ENCODE results near the gene ADAMTS9.

Gene ADAMTS9

GRCh38 chr3:64651741-64652241 lies 36.0 kb downstream of the ADAMTS9 start:
- DNase-seq = no peak

DNA sequence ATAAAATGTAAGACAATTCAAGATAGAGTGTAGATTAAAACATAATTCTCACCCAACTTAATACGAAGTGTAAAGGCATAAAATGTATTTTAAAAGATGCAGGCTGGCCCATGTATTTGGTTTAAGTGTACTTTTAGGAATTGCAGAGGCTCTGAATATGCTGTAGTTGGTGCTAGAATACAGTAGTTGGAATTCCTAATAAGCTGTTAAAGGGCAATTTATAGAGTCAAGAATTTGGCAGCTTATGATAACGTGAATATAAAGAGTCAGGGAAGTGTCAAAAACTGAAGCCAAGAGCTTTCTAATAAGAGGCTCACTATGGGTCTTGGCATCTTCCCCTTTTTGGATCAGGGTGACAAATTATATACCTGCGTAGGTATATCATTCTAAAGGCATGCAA lies 36.5 kb downstream of the ADAMTS9 start:
- DNase-seq = no peak

- DNase-seq = no peak
Measured at GRCh38 chr3:64650715-64651114, 37.1 kb downstream of the ADAMTS9 start.

GRCh38 chr3:64650096-64650622 lies 37.6 kb downstream of the ADAMTS9 start:
- DNase-seq = no peak

GRCh38 chr3:64648927-64649906 lies 38.6 kb downstream of the ADAMTS9 start:
- DNase-seq = no peak

DNA sequence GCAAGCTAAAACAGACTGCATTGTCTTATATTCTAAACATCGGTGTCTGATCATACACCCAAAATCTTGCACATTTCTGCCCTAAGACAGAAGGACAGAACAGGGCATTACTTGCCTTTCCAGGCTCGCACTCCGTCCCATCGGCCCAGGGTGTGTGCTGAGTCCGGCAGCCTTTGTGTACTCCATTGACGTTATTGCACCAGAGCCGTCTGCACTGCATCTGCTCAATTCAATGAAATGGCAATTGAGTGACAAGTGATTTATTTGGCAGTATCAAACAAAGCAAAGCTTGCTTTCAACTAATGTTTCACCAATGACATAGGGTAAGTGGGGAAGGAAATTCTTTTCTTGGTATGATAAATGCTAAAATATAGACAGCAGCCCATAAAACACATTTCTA lies 40.0 kb downstream of the ADAMTS9 start:
- no peak for DNase-seq

- no peak for DNase-seq
Measured at GRCh38 chr3:64645243-64645642, 42.6 kb downstream of the ADAMTS9 start.

GRCh38 chr3:64644483-64644882 lies 43.3 kb downstream of the ADAMTS9 start:
- no peak for DNase-seq

DNA sequence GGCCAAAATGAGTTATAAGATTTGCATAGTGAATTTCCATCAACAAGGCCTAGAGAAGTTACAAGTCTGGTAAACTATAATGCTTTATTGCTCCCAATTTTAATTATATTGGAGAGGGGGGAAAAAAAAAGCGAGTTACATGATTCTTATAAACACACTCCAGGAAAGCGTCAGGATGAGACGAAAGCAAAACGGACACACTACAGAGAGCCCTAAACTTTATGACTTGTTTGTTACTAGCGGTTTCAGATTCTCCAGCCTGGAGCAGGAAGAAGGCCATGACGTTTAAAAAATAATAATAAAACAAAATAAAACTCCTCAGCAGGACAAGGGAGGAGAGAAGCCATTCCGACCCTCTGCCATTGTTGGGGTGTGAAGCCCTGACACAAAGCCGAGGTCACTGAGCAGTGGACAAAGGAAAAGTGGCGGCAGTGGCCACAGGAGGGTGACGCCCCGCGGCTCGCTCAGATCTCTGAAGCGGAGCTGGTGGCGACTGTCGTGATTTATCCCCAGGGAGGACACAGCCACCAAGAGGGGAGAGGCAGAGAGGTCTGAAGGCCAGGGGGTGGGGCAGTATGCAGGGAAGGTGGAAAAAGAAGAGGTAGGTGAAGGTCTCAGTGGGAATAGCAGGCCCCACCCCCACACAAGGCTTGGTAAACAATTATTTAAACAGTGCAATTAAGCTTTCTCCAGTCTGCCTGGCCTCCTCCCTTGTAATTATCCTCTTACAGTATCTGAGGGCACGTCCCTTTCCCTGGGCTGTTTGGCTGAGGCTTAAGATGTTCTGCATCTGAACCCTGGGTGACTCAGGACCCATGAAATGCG lies 45.3 kb downstream of the ADAMTS9 start:
- no peak for DNase-seq

GRCh38 chr3:64638981-64639481 lies 48.8 kb downstream of the ADAMTS9 start:
- DNase-seq = no peak

DNA sequence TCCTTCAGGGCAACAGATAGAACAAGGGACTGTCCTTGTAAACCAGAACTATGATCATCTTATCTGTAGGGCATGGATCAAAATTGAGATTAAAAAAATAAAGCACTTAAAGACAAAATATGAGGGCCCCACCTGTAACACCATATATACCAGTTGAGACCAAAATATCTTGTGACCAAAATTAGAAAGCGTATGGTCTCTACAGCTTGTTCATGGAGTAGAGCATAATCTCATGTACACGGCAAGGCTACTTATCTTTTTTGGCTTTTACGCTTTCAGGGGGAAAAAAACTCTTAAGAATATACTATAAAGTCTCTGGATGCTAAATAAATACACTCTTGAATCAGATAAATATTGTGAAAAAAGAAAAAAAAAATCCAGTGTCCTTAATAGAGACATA lies 49.3 kb downstream of the ADAMTS9 start:
- DNase-seq = no peak

DNA sequence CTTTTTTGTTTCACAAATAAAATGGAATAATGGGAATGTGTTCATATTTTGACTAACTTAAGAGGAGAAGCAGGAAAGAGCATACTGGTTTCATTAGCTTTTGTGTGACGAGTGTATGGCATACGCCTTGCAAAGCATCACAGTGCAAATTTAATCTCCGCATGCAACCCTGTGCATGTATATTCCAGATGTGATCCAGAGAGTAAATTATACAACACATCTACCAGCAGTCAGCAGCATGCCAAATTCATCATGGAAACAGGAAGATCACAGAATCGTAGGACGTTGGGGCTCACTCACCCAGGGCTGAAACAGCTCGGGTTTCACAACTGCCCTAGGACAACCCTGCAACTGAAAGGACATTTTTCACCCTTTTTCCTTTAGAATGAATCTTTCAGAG lies 53.4 kb downstream of the ADAMTS9 start:
- DNase-seq = no peak

GRCh38 chr3:64631951-64632350 lies 55.8 kb downstream of the ADAMTS9 start:
- DNase-seq = no peak

DNA sequence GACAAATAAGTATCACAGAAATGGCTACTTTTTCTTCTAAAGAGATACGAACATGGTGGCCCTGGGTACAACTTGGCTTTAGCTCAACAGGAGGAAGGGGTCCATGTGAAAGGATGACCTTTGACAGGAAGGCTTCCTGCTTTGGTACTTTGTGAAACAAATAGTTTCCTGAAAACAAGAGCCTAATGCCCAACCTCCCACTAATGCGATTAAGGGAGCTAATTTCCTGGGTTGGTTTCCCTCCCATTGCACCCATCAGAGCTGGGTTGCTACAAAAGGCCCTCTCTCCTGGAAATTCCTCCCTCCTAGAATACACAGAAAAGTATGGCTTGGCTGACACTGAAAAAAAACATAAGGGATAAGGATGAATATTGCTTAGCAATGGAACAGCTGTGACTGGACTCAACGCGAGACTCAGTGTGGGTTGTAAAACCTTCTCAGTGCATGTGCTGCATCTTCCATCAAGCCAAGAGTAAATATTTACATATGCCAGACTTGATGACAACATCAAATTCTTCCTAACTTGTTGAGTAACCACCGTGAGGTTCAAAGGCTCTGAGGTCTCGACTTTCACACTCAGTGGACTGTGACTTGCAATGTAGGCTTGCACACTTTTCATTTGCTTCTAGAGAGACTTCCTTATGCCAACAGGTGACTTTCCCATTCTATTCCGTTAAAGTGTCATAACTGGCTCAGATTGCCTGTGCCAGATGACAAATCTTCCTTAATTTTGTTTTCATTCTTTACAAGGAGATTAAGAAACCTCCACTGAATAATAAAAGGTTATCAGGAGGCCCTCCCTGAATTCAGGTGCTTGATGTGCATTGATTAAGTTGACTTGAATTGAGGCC lies 60.1 kb downstream of the ADAMTS9 start:
- no peak for DNase-seq

- DNase-seq = no peak
Measured at GRCh38 chr3:64627042-64627441, 60.8 kb downstream of the ADAMTS9 start.

DNA sequence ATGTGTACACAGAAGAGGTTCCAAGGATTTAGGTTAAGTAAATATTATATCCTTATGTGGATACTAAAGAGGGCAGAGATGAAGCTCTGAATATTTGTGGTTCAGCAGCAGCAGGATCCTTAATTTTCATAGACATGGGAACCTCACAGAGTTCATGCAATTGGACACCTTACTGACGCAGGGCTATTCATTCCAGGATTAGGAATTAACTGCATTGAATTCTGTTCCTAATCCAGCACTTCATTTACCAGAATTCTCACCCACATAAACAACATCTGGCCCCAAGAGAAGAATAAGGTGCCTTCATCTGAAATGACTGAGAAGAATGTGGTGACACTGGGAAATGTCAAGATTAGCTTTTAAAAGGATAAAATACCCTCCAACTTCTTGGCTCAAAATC lies 62.4 kb downstream of the ADAMTS9 start:
- DNase-seq = no peak

DNA sequence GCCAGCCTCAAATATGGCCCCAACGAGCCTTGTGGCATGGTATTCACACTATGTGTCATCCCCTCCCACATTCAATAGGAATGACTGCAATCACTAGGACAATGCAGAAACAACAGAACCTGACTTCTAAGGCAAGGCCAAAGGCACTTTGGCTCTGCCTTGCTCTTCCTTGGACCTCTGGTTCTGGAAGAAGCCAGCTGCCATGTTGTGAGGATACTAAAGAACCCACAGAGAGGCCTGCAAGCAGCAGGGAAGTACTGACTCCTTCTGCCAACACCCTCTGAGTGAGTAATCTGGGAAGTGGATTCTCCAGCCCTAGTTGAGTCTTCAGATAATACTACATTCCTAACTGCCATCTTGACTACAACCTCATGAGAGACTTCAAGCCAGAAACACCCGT lies 64.7 kb downstream of the ADAMTS9 start:
- DNase-seq = no peak

DNA sequence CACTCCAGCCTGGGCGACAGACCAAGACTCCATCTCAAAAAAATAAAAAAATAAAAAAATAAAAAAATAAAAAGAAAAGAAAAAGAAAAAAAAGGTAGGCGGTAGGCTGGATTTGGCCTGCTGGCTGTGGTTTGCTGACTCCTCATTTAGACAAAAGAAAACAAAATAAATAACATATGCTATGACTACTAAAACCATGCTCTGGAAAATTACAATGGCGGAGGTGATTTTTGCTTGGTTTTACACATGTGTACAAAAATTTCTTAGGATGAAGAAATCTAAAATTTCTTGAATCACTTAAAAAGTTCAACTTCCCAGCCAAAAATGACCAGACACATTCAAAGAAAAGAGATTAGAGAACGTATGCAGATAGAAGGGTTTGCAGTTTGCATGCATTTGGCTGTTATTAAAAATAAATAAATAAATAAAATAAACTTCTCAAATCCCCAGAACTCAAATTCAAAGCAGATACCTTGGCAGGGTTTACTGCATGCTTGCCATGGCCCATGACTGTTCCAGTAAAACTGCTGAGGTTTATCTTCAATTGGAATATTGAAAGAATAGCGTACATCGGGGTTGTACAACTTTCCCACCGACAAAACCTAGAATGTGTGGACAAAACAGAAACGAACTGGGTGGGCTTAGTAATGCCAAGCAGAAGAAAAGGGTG lies 65.9 kb downstream of the ADAMTS9 start:
- DNase-seq = no peak

- no peak for DNase-seq
Measured at GRCh38 chr3:64621275-64621674, 66.5 kb downstream of the ADAMTS9 start.

DNA sequence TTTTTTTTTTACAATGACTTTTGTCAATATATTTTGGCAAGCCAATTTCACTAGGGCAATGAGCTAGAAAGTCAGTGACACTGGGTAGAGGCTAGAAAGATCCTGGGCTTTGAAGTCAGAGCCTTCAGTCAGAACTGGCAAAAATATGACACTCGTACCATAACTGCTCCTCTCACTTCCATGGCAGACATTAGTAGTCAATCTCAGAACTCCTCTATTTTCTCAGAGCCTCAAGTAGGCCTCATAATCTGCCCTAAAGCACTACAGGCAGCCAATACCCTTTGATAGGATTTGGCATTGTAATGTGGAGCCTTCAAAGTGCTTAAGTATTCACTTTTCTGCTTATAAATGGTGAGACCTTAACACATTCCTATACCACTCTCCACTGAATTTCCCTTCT lies 67.8 kb downstream of the ADAMTS9 start:
- DNase-seq = no peak

- no peak for DNase-seq
Measured at GRCh38 chr3:64619216-64619615, 68.6 kb downstream of the ADAMTS9 start.

DNA sequence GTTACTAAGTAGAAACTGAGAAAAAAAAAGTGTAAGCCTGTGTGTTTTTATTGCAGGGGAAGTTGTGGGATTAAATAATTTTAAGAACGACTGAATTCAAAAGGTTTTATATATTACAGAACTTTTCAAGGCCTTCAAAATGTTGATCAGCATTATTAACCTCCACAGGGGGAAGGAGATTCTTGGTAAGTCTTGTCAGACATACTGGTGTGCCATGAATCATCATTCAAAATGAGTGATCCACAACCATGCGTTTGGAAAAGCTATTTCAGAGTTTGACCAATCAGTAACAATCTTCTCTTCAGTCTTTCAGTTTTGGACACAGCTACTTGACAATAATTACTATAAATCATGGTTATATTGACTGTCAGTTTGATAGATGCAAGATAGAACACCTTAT lies 70.2 kb downstream of the ADAMTS9 start:
- DNase-seq = no peak

All from GDM1 (cell line).